NCI-H460 (cell line): Measurements from ENCODE around the gene GPR161. TPM values are rescaled to one million over a fixed set of nuclear protein-coding genes. Genes with fewer than 3 reads are reported as not detected.

ENCODE experiments used
- DNase-seq: peaks from one replicate; pipeline ENCODE4 v3.0.0-alpha.2; 2016; ENCODE audit warnings: low read depth; ENCODE audit errors: extremely low read depth
- total RNA-seq: library from RNA; depleted of rRNA; stranded (reverse); fragments of >200 nt; shearing (Covaris generic); gene quantifications from 2 replicates; pipeline ENCODE4 v1.2.3, GENCODE V29; 2014

GPR161 gene
- total RNA-seq, 1 experiment from 2014 or later: 2.1 TPM

GRCh38 chr1:168150283-168150682, 13.6 kb upstream of the GPR161 start:
- no peak for DNase-seq

GRCh38 chr1:168148916-168149315, 12.2 kb upstream of the GPR161 start:
- DNase-seq: no peak

GRCh38 chr1:168146626-168147025, 9.9 kb upstream of the GPR161 start:
- DNase-seq: no peak

GRCh38 chr1:168146160-168146539, 9.4 kb upstream of the GPR161 start:
- DNase-seq: no peak

- DNase-seq: peak; percentile 77
These were observed 8.7 kb upstream of the GPR161 start for GRCh38 chr1:168145184-168146159.

GRCh38 chr1:168141871-168142385, 5.2 kb upstream of the GPR161 start:
- no peak for DNase-seq

GRCh38 chr1:168139070-168139469, 2.3 kb upstream of the GPR161 start:
- DNase-seq: no peak

- no peak for DNase-seq
These were observed 1.4 kb upstream of the GPR161 start for GRCh38 chr1:168138134-168138533.

GRCh38 chr1:168137515-168137821, 738 bp upstream of the GPR161 start:
- DNase-seq: no peak

- no peak for DNase-seq
These were observed 615 bp downstream of the GPR161 start for GRCh38 chr1:168135921-168136708.

- no peak for DNase-seq
These were observed 1.4 kb downstream of the GPR161 start for GRCh38 chr1:168135116-168135920.

GRCh38 chr1:168134642-168135041, 2.1 kb downstream of the GPR161 start:
- DNase-seq: no peak

GRCh38 chr1:168134132-168134531, 2.6 kb downstream of the GPR161 start:
- no peak for DNase-seq

- DNase-seq: no peak
These were observed 6.8 kb downstream of the GPR161 start for GRCh38 chr1:168129933-168130332.

GRCh38 chr1:168127503-168127902, 9.2 kb downstream of the GPR161 start:
- no peak for DNase-seq

- DNase-seq: no peak
These were observed 11.7 kb downstream of the GPR161 start for GRCh38 chr1:168125051-168125450.

GRCh38 chr1:168121401-168122011, 15.2 kb downstream of the GPR161 start:
- DNase-seq: no peak

GRCh38 chr1:168119750-168120149, 17.0 kb downstream of the GPR161 start:
- DNase-seq: no peak

- no peak for DNase-seq
These were observed 20.4 kb downstream of the GPR161 start for GRCh38 chr1:168116327-168116799.

GRCh38 chr1:168114845-168115244, 21.9 kb downstream of the GPR161 start:
- no peak for DNase-seq
